ENCODE results near the gene MS4A7. TPM values are rescaled to one million over a fixed set of nuclear protein-coding genes. Genes with fewer than 3 reads are reported as not detected.

Gene MS4A7
- total and polyA plus RNA-seq, 3 donors from 2014 or later = 5.7 to 11.9 (median 8.9) TPM

- intact Hi-C loops (cut with DNase I; ENCODE audit: low total_unique reads) = no loop called here
- no peak for TF ChIP-seq POLR2A (IDR thresholded peaks at IDR 0.05)
- TF ChIP-seq, protein P1, sequence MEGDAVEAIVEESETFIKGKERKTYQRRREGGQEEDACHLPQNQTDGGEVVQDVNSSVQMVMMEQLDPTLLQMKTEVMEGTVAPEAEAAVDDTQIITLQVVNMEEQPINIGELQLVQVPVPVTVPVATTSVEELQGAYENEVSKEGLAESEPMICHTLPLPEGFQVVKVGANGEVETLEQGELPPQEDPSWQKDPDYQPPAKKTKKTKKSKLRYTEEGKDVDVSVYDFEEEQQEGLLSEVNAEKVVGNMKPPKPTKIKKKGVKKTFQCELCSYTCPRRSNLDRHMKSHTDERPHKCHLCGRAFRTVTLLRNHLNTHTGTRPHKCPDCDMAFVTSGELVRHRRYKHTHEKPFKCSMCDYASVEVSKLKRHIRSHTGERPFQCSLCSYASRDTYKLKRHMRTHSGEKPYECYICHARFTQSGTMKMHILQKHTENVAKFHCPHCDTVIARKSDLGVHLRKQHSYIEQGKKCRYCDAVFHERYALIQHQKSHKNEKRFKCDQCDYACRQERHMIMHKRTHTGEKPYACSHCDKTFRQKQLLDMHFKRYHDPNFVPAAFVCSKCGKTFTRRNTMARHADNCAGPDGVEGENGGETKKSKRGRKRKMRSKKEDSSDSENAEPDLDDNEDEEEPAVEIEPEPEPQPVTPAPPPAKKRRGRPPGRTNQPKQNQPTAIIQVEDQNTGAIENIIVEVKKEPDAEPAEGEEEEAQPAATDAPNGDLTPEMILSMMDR (IDR thresholded peaks at IDR 0.05) = no peak
- no peak overlapping the region for H3K4me3 ChIP-seq
- H3K27ac ChIP-seq = no peak overlapping the region
- no peaks in the 10 kb centered on the region for H3K27me3 ChIP-seq
- H3K9me3 ChIP-seq = no peaks in the 10 kb centered on the region
- H3K36me3 ChIP-seq (ENCODE audit: low read depth, missing control alignments) = no peaks in the 10 kb centered on the region
- DNase-seq = no peak
- no peaks in the 10 kb centered on the region for H3K4me1 ChIP-seq
- WGBS, 2 donors = 40 to 61% methylated on average over 2 of the region's 2 CpGs
Observed at GRCh38 chr11:60338053-60338452, 40.3 kb upstream of the MS4A7 start.

DNA sequence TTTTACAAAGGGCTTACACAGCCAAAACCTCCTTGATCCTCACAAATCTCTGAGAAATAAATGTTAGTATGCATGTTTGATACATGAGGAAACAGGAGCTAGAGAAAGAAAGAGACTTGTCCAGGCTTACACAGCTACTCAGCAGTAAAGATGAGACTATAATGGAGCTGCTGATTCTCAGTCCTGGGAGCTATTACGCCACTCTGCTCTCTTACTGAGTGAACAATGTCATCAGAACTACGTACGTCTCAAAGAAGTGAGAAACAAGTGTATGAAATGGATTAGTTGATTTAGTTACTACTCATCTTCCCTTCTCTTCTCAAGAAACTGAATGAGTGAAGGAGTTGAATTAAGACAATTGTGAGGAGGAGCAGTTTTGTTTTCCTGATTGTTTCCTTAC lies 39.0 kb upstream of the MS4A7 start:
- no peak overlapping the region for H3K27ac ChIP-seq
- TF ChIP-seq, protein P1 (IDR thresholded peaks at IDR 0.05) = no peak
- TF ChIP-seq POLR2A (IDR thresholded peaks at IDR 0.05) = no peak
- intact Hi-C loops (cut with DNase I; ENCODE audit: low total_unique reads) = no loop called here
- H3K9me3 ChIP-seq = no peaks in the 10 kb centered on the region
- 58 to 74% methylated on average over 3 of the region's 3 CpGs for WGBS, 2 donors
- no peak overlapping the region for H3K4me3 ChIP-seq
- no peaks in the 10 kb centered on the region for H3K36me3 ChIP-seq (ENCODE audit: low read depth, missing control alignments)
- no peaks in the 10 kb centered on the region for H3K27me3 ChIP-seq
- no peaks in the 10 kb centered on the region for H3K4me1 ChIP-seq
- no peak for DNase-seq

DNA sequence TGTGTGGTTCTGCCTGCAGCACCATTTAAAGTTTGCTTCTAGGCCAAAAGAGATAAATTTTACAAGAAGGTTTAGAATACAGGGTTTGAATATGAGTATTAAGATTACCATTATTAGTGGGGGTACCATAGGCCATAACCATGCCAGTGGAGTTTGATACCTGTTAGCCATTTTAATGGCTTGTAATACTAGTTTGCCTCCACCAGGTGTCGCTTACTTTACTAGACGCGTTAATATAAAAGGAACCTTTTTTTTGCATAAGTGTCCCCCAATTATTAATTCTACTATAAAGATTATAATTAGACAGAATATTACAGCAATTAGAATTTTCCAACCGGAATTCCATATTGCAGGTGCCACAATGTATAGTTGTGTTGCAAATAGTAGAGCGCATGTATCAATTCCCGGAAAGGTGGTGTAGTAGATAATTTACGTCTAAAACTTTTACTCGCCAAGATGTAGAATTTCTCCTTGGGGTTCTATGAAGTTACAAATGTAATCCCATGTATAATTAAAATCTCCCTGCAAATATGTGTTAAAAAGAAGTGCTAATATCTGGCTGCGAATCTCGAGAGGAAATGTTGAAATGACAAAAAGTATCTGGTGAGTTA lies 35.1 kb upstream of the MS4A7 start:
- Histone ChIP-seq H3K4me3 (no peak overlapping the region), H3K9me3 (no peaks in the 10 kb centered on the region), H3K4me1 (no peaks in the 10 kb centered on the region), H3K27ac (no peak overlapping the region), H3K36me3 (ENCODE audit: low read depth, missing control alignments) (no peaks in the 10 kb centered on the region), H3K27me3 (no peaks in the 10 kb centered on the region)
- 58 to 60% methylated on average over 10 of the region's 10 CpGs for WGBS, 2 donors
- intact Hi-C loops (cut with DNase I; ENCODE audit: low total_unique reads) = no loop called here
- TF ChIP-seq, protein P1 (IDR thresholded peaks at IDR 0.05) = peak; percentile 34 to 76 (median 38)
- TF ChIP-seq POLR2A (IDR thresholded peaks at IDR 0.05) = no peak
- peak; percentile 39 for DNase-seq

- Histone ChIP-seq H3K27ac (no peak overlapping the region), H3K4me3 (no peak overlapping the region), H3K4me1 (no peaks in the 10 kb centered on the region), H3K36me3 (ENCODE audit: low read depth, missing control alignments) (no peaks in the 10 kb centered on the region), H3K27me3 (no peaks in the 10 kb centered on the region), H3K9me3 (no peaks in the 10 kb centered on the region)
- intact Hi-C loops (cut with DNase I; ENCODE audit: low total_unique reads) = no loop called here
- TF ChIP-seq, protein P1 (IDR thresholded peaks at IDR 0.05) = no peak
- TF ChIP-seq POLR2A (IDR thresholded peaks at IDR 0.05) = no peak
- no peak for DNase-seq
- WGBS, 2 donors = 90 to 100% methylated on average over 2 of the region's 2 CpGs
Observed at GRCh38 chr11:60344146-60344545, 34.2 kb upstream of the MS4A7 start.

DNA sequence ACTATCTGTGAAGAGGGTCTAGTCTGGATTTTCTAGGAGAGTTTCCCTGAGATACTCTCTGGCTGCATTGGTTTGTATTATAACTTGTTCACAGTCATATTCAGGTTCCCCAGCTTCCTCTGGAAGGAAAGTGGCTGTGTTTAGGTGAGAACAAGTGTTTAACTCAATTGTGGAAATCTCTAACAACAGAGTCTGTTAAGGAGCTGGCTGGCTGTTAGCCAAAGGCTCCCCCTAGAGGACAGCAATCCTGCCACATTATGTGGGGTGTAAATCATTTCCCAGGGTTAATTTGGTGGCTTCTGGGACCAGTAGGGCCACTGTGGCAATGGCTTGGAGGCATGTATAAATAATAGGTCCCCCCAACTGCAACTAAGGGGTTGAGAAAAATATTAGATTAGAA lies 32.8 kb upstream of the MS4A7 start:
- no peak overlapping the region for H3K4me3 ChIP-seq
- no peak overlapping the region for H3K27ac ChIP-seq
- no peaks in the 10 kb centered on the region for H3K27me3 ChIP-seq
- H3K9me3 ChIP-seq = no peaks in the 10 kb centered on the region
- no peaks in the 10 kb centered on the region for H3K4me1 ChIP-seq
- peak; percentile 47 for DNase-seq
- TF ChIP-seq, protein P1 (IDR thresholded peaks at IDR 0.05) = peak in 1 of 3 experiments; percentile 34
- TF ChIP-seq POLR2A (IDR thresholded peaks at IDR 0.05) = no peak
- no peaks in the 10 kb centered on the region for H3K36me3 ChIP-seq (ENCODE audit: low read depth, missing control alignments)
- intact Hi-C loops (cut with DNase I; ENCODE audit: low total_unique reads) = no loop called here

Data from testis (tissue), 3 donors.